Measurements from ENCODE around the gene SLIT3.
A peak's percentile ranks its signal among the peaks of the same experiment; 100 is the strongest.

The SLIT3 gene

DNA sequence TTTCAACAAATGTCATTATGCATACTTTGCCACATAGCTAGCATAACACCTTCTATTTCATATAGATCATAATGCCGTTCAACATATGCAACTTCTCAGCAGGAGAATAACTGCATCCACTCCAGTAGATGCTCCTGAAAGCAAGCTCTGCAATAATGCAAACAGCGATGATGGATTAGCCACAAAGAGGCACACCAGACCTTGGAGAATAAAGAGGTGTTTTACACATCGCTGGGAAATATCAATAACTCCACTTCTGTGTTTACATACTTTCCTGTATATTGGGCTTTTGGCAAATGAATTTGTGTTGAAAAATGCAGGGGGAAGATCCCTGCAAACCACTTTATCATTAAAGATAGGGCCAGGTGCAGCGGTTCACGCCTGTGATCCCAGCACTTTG is 450.3 kb downstream of the SLIT3 start:
- H3K27ac Mint-ChIP-seq, result no peak overlapping the region
- no peak for DNase-seq
- no peak overlapping the region for H3K4me3 Mint-ChIP-seq
- TF ChIP-seq, protein P1, sequence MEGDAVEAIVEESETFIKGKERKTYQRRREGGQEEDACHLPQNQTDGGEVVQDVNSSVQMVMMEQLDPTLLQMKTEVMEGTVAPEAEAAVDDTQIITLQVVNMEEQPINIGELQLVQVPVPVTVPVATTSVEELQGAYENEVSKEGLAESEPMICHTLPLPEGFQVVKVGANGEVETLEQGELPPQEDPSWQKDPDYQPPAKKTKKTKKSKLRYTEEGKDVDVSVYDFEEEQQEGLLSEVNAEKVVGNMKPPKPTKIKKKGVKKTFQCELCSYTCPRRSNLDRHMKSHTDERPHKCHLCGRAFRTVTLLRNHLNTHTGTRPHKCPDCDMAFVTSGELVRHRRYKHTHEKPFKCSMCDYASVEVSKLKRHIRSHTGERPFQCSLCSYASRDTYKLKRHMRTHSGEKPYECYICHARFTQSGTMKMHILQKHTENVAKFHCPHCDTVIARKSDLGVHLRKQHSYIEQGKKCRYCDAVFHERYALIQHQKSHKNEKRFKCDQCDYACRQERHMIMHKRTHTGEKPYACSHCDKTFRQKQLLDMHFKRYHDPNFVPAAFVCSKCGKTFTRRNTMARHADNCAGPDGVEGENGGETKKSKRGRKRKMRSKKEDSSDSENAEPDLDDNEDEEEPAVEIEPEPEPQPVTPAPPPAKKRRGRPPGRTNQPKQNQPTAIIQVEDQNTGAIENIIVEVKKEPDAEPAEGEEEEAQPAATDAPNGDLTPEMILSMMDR (IDR thresholded peaks at IDR 0.05), result no peak
- H3K36me3 Mint-ChIP-seq (ENCODE audit: low read depth), result peaks cover 4% of the 10 kb centered on the region
- H3K27me3 Mint-ChIP-seq (ENCODE audit: low read depth, poor library complexity), result no peaks in the 10 kb centered on the region
- peaks cover 5% of the 10 kb centered on the region for H3K9me3 Mint-ChIP-seq
- H3K4me1 Mint-ChIP-seq, result peaks cover 80% of the 10 kb centered on the region

- Mint-ChIP-seq H3K9me3 (no peaks in the 10 kb centered on the region), H3K27me3 (ENCODE audit: low read depth, poor library complexity) (no peaks in the 10 kb centered on the region), H3K27ac (peak overlapping the region; percentile 98), H3K4me1 (peaks cover 97% of the 10 kb centered on the region), H3K4me3 (peak overlapping the region; percentile 34), H3K36me3 (ENCODE audit: low read depth) (no peaks in the 10 kb centered on the region)
- DNase-seq, result no peak
- TF ChIP-seq, protein P1 (IDR thresholded peaks at IDR 0.05), result no peak
These were observed 452.4 kb downstream of the SLIT3 start for GRCh38 chr5:168848569-168848968.

GRCh38 chr5:168847511-168848073 is 453.3 kb downstream of the SLIT3 start:
- Mint-ChIP-seq H3K36me3 (ENCODE audit: low read depth) (no peaks in the 10 kb centered on the region), H3K27ac (peak overlapping the region; percentile 98), H3K4me3 (peak overlapping the region; percentile 41), H3K4me1 (peaks cover 100% of the 10 kb centered on the region), H3K27me3 (ENCODE audit: low read depth, poor library complexity) (peaks cover 4% of the 10 kb centered on the region), H3K9me3 (no peaks in the 10 kb centered on the region)
- DNase-seq, result no peak
- TF ChIP-seq, protein P1 (IDR thresholded peaks at IDR 0.05), result no peak

- Mint-ChIP-seq H3K27ac (peak overlapping the region; percentile 79), H3K4me3 (peak overlapping the region; percentile 73), H3K9me3 (no peaks in the 10 kb centered on the region), H3K36me3 (ENCODE audit: low read depth) (no peaks in the 10 kb centered on the region), H3K27me3 (ENCODE audit: low read depth, poor library complexity) (peaks cover 13% of the 10 kb centered on the region), H3K4me1 (peaks cover 83% of the 10 kb centered on the region)
- DNase-seq, result peak; percentile 45
- TF ChIP-seq, protein P1 (IDR thresholded peaks at IDR 0.05), result no peak
These were observed 456.0 kb downstream of the SLIT3 start for GRCh38 chr5:168844922-168845296.

- peak overlapping the region; percentile 73 for H3K4me3 Mint-ChIP-seq
- H3K27me3 Mint-ChIP-seq (ENCODE audit: low read depth, poor library complexity), result peaks cover 13% of the 10 kb centered on the region
- no peaks in the 10 kb centered on the region for H3K9me3 Mint-ChIP-seq
- peak overlapping the region; percentile 79 for H3K27ac Mint-ChIP-seq
- H3K4me1 Mint-ChIP-seq, result peaks cover 77% of the 10 kb centered on the region
- DNase-seq, result peak; percentile 62
- H3K36me3 Mint-ChIP-seq (ENCODE audit: low read depth), result no peaks in the 10 kb centered on the region
- TF ChIP-seq, protein P1 (IDR thresholded peaks at IDR 0.05), result no peak
These were observed 456.7 kb downstream of the SLIT3 start for GRCh38 chr5:168844016-168844921.

Data from nephron progenitor cell (in vitro differentiated cells).